Ectodermal cell (in vitro differentiated cells): ENCODE data around the gene PEX14.

ENCODE experiments used
- H3K27ac ChIP-seq: 2 replicates; pipeline ENCODE4 v1.7.0; 2013; ENCODE audit warnings: mild to moderate bottlenecking, low read depth, low read length; ENCODE audit not compliant: insufficient read depth, poor library complexity, severe bottlenecking
- H3K27me3 ChIP-seq: 2 replicates; pipeline ENCODE4 v1.7.0; 2013; ENCODE audit warnings: mild to moderate bottlenecking, low read length; ENCODE audit not compliant: insufficient read depth, control insufficient read depth, poor library complexity, severe bottlenecking
- H3K36me3 ChIP-seq: one replicate; pipeline ENCODE4 v1.7.0; 2013; ENCODE audit warnings: low read length; ENCODE audit not compliant: control insufficient read depth, insufficient read depth
- H3K4me1 ChIP-seq: one replicate; pipeline ENCODE4 v1.7.0; 2013; ENCODE audit warnings: low read length; ENCODE audit not compliant: control insufficient read depth, insufficient read depth
- H3K4me3 ChIP-seq: 2 replicates; pipeline ENCODE4 v1.7.0; 2013; ENCODE audit warnings: low read depth, low read length, control low read depth; ENCODE audit not compliant: insufficient read depth
- H3K9me3 ChIP-seq: 2 replicates; pipeline ENCODE4 v1.7.0; 2013; ENCODE audit warnings: mild to moderate bottlenecking, low read length, moderate library complexity; ENCODE audit not compliant: control insufficient read depth
- WGBS, 2 experiments: methylation state at CpG; one replicate each; pipeline ENCODE4 v1.1.7; 2013; ENCODE audit warnings: missing lambda C conversion rate in 2 of 2; 5-methylcytosine and 5-hydroxymethylcytosine counted together

The PEX14 gene

GRCh38 chr1:10655002-10655401, 180.3 kb downstream of the PEX14 start:
- Histone ChIP-seq H3K4me1 (peaks cover 19% of the 10 kb centered on the region), H3K27ac (no peak overlapping the region), H3K27me3 (peaks cover 24% of the 10 kb centered on the region), H3K4me3 (no peak overlapping the region), H3K36me3 (peaks cover 10% of the 10 kb centered on the region), H3K9me3 (no peaks in the 10 kb centered on the region)
- 88 to 90% methylated on average over 10 of the region's 10 CpGs for WGBS, 2 experiments

GRCh38 chr1:10656431-10656830, 181.7 kb downstream of the PEX14 start:
- Histone ChIP-seq H3K9me3 (no peaks in the 10 kb centered on the region), H3K4me1 (peaks cover 6% of the 10 kb centered on the region), H3K4me3 (no peak overlapping the region), H3K36me3 (peaks cover 13% of the 10 kb centered on the region), H3K27me3 (peaks cover 12% of the 10 kb centered on the region), H3K27ac (no peak overlapping the region)
- WGBS, 2 experiments, result 79 to 80% methylated on average over 15 of the region's 15 CpGs

GRCh38 chr1:10657088-10657847, 182.5 kb downstream of the PEX14 start:
- H3K4me3 ChIP-seq, result no peak overlapping the region
- peaks cover 3% of the 10 kb centered on the region for H3K27me3 ChIP-seq
- H3K9me3 ChIP-seq, result no peaks in the 10 kb centered on the region
- 88 to 90% methylated on average over 29 of the region's 29 CpGs for WGBS, 2 experiments
- H3K27ac ChIP-seq, result no peak overlapping the region
- no peaks in the 10 kb centered on the region for H3K4me1 ChIP-seq
- H3K36me3 ChIP-seq, result peaks cover 13% of the 10 kb centered on the region

- H3K27me3 ChIP-seq, result peaks cover 3% of the 10 kb centered on the region
- H3K27ac ChIP-seq, result no peak overlapping the region
- no peak overlapping the region for H3K4me3 ChIP-seq
- H3K9me3 ChIP-seq, result no peaks in the 10 kb centered on the region
- WGBS, 2 experiments, result 93 to 95% methylated on average over 19 of the region's 19 CpGs
- peaks cover 6% of the 10 kb centered on the region for H3K36me3 ChIP-seq
- H3K4me1 ChIP-seq, result peaks cover 7% of the 10 kb centered on the region
These were observed 183.8 kb downstream of the PEX14 start for GRCh38 chr1:10658396-10659066.

- Histone ChIP-seq H3K36me3 (peaks cover 3% of the 10 kb centered on the region), H3K4me1 (peaks cover 14% of the 10 kb centered on the region), H3K27me3 (peaks cover 3% of the 10 kb centered on the region), H3K27ac (no peak overlapping the region), H3K9me3 (no peaks in the 10 kb centered on the region), H3K4me3 (no peak overlapping the region)
- 96 to 98% methylated on average over 18 of the region's 18 CpGs for WGBS, 2 experiments
These were observed 184.5 kb downstream of the PEX14 start for GRCh38 chr1:10659218-10659617.

GRCh38 chr1:10659646-10660540, 185.1 kb downstream of the PEX14 start:
- H3K36me3 ChIP-seq, result peaks cover 3% of the 10 kb centered on the region

GRCh38 chr1:10661453-10661852, 186.7 kb downstream of the PEX14 start:
- Histone ChIP-seq H3K4me1 (peaks cover 18% of the 10 kb centered on the region), H3K27me3 (peaks cover 3% of the 10 kb centered on the region), H3K27ac (no peak overlapping the region), H3K4me3 (no peak overlapping the region), H3K36me3 (peaks cover 3% of the 10 kb centered on the region), H3K9me3 (no peaks in the 10 kb centered on the region)
- WGBS, 2 experiments, result 92 to 93% methylated on average over 5 of the region's 5 CpGs

More at GRCh38 chr1:10659646-10660540, 185.1 kb downstream of the PEX14 start:
- Histone ChIP-seq H3K27me3 (peaks cover 3% of the 10 kb centered on the region), H3K9me3 (no peaks in the 10 kb centered on the region), H3K4me3 (no peak overlapping the region), H3K27ac (no peak overlapping the region), H3K4me1 (peaks cover 18% of the 10 kb centered on the region)
- 95% methylated on average over 52 of the region's 52 CpGs for WGBS, 2 experiments

- no peak overlapping the region for H3K27ac ChIP-seq
- no peaks in the 10 kb centered on the region for H3K9me3 ChIP-seq
- no peak overlapping the region for H3K4me3 ChIP-seq
- H3K4me1 ChIP-seq, result peaks cover 18% of the 10 kb centered on the region
- WGBS, 2 experiments, result 92 to 95% methylated on average over 8 of the region's 8 CpGs
- peaks cover 3% of the 10 kb centered on the region for H3K36me3 ChIP-seq
- peaks cover 3% of the 10 kb centered on the region for H3K27me3 ChIP-seq
These were observed 187.4 kb downstream of the PEX14 start for GRCh38 chr1:10662090-10662688.

- 85% methylated on average over 26 of the region's 26 CpGs for WGBS, 2 experiments
- Histone ChIP-seq H3K27me3 (peaks cover 3% of the 10 kb centered on the region), H3K9me3 (no peaks in the 10 kb centered on the region), H3K36me3 (peaks cover 3% of the 10 kb centered on the region), H3K4me3 (no peak overlapping the region), H3K4me1 (peaks cover 25% of the 10 kb centered on the region), H3K27ac (no peak overlapping the region)
These were observed 188.3 kb downstream of the PEX14 start for GRCh38 chr1:10662824-10663677.
